Caki2 (cell line): ENCODE measurements around the gene FDX2. TPM values are rescaled to one million over a fixed set of nuclear protein-coding genes. Genes with fewer than 3 reads are reported as not detected.

Source experiments
- DNase-seq: peaks from one replicate; pipeline ENCODE4 v3.0.0-alpha.2; 2015; ENCODE audit warnings: low read depth
- in situ Hi-C: cut with HindIII; loops from 2 replicates; pipeline ENCODE4 v1.10.0; 2016; ENCODE audit warnings: low sequenced_read_pairs, low pct_unique_long_range_greater_than_20kb, mixed read lengths
- total RNA-seq: library from RNA; depleted of rRNA; stranded (reverse); fragments of >200 nt; shearing (Covaris generic); gene quantifications from 2 replicates; pipeline ENCODE4 v1.2.3, GENCODE V29; 2014; ENCODE audit warnings: low replicate concordance

The FDX2 gene
- total RNA-seq, 1 experiment from 2014 or later, result 27.9 TPM

- in situ Hi-C loops, result no loop called here
- DNase-seq, result no peak
Observed at GRCh38 chr19:10317045-10317856, 1.4 kb upstream of the FDX2 start.

GRCh38 chr19:10316229-10317044 is 622 bp upstream of the FDX2 start:
- in situ Hi-C loops, result no loop called here
- no peak for DNase-seq

DNA sequence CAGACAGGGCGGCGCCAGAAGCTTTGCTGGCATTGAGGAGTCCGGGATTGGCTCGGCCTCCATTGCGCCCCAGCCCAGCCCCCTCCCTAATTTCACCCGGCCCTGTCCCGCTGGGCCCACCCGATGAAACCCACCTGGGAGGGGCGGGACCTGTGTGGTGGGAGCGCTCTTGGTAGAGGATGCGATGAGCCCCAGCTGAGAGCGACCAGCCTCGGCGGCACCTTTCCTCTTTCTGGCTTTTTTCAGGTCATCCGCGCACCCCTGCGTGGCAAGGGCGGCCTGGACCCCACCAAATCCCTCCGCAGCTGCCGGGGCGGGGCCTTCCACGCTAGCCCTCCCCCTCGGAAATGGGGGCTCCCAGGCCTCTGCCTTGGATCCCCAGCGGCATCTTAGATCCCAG is 6.4 kb downstream of the FDX2 start, which contains the start of gene ZGLP1:
Gene ZGLP1, minus strand, starts transcription at position 393 of the 400 bp plus-strand sequence.
- DNase-seq, result no peak
- in situ Hi-C loops, result no loop called here

DNA sequence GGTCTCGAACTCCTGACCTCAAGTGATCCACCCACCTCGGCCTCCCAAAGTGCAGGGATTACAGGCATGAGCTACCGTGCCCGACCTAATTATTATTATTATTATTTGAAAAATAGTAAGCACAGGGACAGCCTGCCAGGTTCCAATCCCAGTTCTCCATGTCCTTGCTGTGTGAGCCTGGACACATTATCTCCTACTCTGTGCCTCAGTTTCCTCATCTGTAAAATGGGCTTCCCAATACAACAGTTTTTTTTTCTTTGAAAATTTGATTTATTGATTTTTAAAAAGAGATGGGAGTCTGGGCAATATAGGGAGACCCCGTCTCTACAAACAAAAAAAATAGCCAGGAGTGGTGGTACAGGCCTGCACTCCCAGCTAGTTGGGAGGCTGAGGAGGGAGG is 9.5 kb downstream of the FDX2 start:
- in situ Hi-C loops, result no loop called here
- DNase-seq, result no peak

- no peak for DNase-seq
- in situ Hi-C loops, result no loop called here
Observed at GRCh38 chr19:10305139-10305806, 10.5 kb downstream of the FDX2 start.

DNA sequence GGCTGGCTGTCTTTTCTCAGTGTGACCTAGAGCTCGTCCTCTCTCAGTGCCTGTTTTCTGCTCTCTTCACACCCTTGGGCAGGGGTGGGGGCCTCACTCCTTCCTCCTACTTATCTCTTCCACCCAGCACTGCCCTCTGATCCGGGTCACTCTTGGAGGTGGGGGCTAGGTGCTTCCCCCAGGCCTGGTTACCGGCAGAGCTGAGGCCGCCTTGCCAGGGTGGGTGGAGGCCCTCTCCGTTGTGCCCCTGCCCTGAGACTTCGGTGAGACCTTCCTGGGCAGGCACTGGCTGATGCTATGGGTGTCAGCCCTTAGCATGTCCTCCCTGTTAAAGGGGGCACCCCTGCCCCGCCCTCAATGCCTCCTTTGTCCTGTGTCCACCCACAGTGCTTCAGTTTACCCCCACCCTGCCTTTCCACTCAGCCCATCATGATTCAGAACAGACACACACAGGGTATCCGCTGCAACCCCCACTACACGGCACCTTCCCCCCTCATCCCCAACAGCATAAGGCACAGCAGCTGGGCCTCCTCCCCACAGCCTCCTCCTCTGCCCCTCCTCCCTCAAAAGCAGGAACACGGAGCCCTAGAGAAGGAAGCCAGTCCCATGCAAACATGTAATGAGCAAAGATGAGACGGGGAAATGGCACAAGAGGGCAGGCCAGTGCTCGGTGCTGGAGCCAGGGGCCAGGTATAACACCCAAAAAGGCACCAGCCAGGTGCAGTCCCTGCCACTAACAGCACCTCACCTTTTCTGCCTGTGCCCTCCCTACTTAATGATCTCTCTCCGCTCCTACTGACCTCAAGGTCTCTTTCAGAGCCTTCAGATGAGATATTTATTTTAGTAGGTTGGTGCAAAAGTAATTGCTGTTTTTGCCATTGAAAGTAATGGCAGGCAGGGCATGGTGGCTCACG is 16.0 kb downstream of the FDX2 start:
- DNase-seq, result no peak
- in situ Hi-C loops, result no loop called here

- no peak for DNase-seq
- in situ Hi-C loops, result no loop called here
Observed at GRCh38 chr19:10295847-10296591, 19.8 kb downstream of the FDX2 start.

DNA sequence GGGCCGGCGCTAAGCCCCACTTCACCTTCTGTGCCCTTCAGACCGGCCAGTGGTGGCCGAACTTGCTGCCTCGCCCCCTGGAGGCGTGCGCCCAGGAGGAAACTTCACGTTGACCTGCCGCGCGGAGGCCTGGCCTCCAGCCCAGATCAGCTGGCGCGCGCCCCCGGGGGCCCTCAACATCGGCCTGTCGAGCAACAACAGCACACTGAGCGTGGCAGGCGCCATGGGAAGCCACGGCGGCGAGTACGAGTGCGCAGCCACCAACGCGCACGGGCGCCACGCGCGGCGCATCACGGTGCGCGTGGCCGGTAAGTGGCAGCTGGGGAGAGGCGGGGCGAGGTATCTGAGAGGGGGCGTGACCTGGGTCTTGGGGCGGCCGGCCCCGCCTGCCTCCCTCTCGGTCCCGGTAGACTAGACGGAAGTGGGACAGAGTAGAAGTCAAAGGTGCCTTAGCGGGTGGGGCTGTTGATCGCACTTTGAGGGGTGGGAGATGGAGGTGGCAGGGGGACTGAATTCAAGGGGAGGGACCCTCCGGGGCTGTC is 20.4 kb downstream of the FDX2 start:
- DNase-seq, result peak; percentile 39
- in situ Hi-C loops, result no loop called here

DNA sequence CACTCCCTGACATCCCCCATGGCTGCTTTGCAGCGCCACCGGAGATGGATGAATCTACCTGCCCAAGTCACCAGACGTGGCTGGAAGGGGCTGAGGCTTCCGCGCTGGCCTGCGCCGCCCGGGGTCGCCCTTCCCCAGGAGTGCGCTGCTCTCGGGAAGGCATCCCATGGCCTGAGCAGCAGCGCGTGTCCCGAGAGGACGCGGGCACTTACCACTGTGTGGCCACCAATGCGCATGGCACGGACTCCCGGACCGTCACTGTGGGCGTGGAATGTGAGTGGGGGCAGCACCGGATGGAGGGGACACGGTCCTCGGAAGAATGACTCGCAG is 21.5 kb downstream of the FDX2 start:
- in situ Hi-C loops, result no loop called here
- no peak for DNase-seq

DNA sequence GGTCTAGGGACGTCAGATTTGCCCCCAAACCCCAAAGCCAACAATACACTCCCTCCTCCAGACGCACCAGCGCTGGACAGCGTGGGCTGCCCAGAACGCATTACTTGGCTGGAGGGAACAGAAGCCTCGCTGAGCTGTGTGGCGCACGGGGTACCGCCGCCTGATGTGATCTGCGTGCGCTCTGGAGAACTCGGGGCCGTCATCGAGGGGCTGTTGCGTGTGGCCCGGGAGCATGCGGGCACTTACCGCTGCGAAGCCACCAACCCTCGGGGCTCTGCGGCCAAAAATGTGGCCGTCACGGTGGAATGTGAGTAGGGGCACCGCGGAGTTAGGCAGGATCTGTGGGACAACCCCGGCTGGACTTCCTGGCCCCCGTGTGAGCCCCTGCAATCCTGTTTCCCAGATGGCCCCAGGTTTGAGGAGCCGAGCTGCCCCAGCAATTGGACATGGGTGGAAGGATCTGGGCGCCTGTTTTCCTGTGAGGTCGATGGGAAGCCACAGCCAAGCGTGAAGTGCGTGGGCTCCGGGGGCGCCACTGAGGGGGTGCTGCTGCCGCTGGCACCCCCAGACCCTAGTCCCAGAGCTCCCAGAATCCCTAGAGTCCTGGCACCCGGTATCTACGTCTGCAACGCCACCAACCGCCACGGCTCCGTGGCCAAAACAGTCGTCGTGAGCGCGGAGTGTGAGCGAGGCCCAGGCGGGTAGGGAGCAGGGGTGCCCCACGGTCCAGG is 22.0 kb downstream of the FDX2 start:
- in situ Hi-C loops, result no loop called here
- DNase-seq, result no peak

DNA sequence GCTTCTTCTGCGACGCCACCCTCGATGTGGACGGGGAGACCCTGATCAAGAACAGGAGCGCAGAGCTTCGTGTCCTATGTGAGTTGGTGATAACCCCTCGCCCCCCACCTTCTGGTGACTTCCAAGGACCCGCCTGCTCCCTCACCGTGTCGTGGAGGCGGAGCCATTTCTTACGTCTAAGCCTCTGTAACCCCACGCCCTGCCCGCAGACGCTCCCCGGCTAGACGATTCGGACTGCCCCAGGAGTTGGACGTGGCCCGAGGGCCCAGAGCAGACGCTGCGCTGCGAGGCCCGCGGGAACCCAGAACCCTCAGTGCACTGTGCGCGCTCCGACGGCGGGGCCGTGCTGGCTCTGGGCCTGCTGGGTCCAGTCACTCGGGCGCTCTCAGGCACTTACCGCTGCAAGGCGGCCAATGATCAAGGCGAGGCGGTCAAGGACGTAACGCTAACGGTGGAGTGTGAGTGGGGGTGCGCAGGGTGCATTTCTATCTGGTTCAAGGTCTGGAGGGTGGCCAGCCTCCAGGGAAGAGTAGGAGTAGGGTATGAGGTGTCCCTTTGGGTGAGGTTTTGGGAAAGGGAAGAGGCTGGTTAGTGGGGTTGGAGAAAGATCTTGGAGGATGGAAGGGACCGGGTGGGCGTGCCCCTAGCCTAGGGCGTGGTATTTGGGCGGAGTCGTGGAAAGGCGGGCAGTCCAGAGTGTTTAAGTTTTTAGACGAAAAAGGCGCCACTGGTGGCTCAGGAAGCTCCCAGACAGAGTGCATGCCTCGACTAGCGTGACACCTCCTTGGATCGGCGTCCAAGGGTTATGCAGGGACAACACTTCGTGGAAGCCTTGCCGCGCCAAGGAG is 22.8 kb downstream of the FDX2 start:
- DNase-seq, result no peak

GRCh38 chr19:10292206-10292788 is 23.5 kb downstream of the FDX2 start:
- in situ Hi-C loops, result no loop called here
- peak; percentile 65 for DNase-seq

More for the DNA sequence above, 22.8 kb downstream of the FDX2 start:
- in situ Hi-C loops, result no loop called here

DNA sequence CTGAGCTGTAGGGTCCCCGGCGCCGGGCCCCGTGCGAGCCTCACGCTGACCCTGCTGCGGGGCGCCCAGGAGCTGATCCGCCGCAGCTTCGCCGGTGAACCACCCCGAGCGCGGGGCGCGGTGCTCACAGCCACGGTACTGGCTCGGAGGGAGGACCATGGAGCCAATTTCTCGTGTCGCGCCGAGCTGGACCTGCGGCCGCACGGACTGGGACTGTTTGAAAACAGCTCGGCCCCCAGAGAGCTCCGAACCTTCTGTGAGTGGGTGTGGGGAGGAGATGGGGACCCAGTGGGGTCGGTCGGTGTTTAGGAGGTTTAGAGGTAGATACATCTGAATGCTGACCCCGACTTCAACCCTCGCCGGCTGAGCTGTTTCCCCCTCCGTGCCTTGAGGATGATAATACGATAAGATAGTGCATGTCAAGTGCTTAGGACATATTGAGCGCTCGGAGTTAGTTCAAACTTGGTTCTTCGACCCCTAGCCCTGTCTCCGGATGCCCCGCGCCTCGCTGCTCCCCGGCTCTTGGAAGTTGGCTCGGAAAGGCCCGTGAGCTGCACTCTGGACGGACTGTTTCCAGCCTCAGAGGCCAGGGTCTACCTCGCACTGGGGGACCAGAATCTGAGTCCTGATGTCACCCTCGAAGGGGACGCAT is 24.1 kb downstream of the FDX2 start:
- in situ Hi-C loops, result no loop called here
- peak; percentile 36 for DNase-seq

GRCh38 chr19:10290876-10291553 is 24.8 kb downstream of the FDX2 start:
- peak; percentile 39 for DNase-seq
- in situ Hi-C loops, result no loop called here
